HG02610 (cell line): ENCODE results near the gene FRMD4B.
"Not testable (repeated sequence)": the region's sequence is repeated elsewhere in the genome, so short reads cannot be mapped to it uniquely, and the experiment has no call there.

Experiments
- ATAC-seq: cut with Tn5 transposase; IDR thresholded peaks from one replicate; pipeline ENCODE4 v1.9.1; 2021; ENCODE audit warnings: mild to moderate bottlenecking, moderate library complexity; ENCODE audit not compliant: unreplicated experiment

FRMD4B gene

GRCh38 chr3:69292185-69292584 lies 93.7 kb downstream of the FRMD4B start:
- ATAC-seq, result no peak

GRCh38 chr3:69290430-69290829 lies 95.5 kb downstream of the FRMD4B start:
- no peak for ATAC-seq

GRCh38 chr3:69290006-69290405 lies 95.9 kb downstream of the FRMD4B start:
- ATAC-seq, result no peak

- ATAC-seq, result peak; percentile 94
Observed at GRCh38 chr3:69288161-69288895, 97.6 kb downstream of the FRMD4B start.

- ATAC-seq, result no peak
Observed at GRCh38 chr3:69283913-69284611, 101.8 kb downstream of the FRMD4B start.

GRCh38 chr3:69283496-69283895 lies 102.4 kb downstream of the FRMD4B start:
- ATAC-seq, result no peak

GRCh38 chr3:69282181-69282580 lies 103.7 kb downstream of the FRMD4B start:
- no peak for ATAC-seq

- ATAC-seq, result not testable (repeated sequence)
Observed at GRCh38 chr3:69277403-69277802, 108.5 kb downstream of the FRMD4B start.

GRCh38 chr3:69276884-69277283 lies 109.0 kb downstream of the FRMD4B start:
- ATAC-seq, result no peak

- ATAC-seq, result not testable (repeated sequence)
Observed at GRCh38 chr3:69276191-69276590, 109.7 kb downstream of the FRMD4B start.

GRCh38 chr3:69273896-69274295 lies 112.0 kb downstream of the FRMD4B start:
- no peak for ATAC-seq

- no peak for ATAC-seq
Observed at GRCh38 chr3:69272556-69272955, 113.3 kb downstream of the FRMD4B start.

- ATAC-seq, result no peak
Observed at GRCh38 chr3:69271098-69271497, 114.8 kb downstream of the FRMD4B start.

- no peak for ATAC-seq
Observed at GRCh38 chr3:69266585-69266984, 119.3 kb downstream of the FRMD4B start.

GRCh38 chr3:69266071-69266470 lies 119.8 kb downstream of the FRMD4B start:
- not testable (repeated sequence) for ATAC-seq

- not testable (repeated sequence) for ATAC-seq
Observed at GRCh38 chr3:69260843-69261405, 125.0 kb downstream of the FRMD4B start.

GRCh38 chr3:69260216-69260787 lies 125.6 kb downstream of the FRMD4B start:
- ATAC-seq, result no peak

GRCh38 chr3:69259125-69259524 lies 126.8 kb downstream of the FRMD4B start:
- ATAC-seq, result no peak

GRCh38 chr3:69255928-69256327 lies 130.0 kb downstream of the FRMD4B start:
- no peak for ATAC-seq

GRCh38 chr3:69254351-69254750 lies 131.5 kb downstream of the FRMD4B start:
- no peak for ATAC-seq

GRCh38 chr3:69252631-69253030 lies 133.3 kb downstream of the FRMD4B start:
- no peak for ATAC-seq

GRCh38 chr3:69252141-69252540 lies 133.7 kb downstream of the FRMD4B start:
- no peak for ATAC-seq
